Activated CD8-positive, alpha-beta memory T cell treated with anti-CD3 and anti-CD28 coated beads, Interleukin-2, amount 50 U/mL, for 24 hours (primary cell): Measurements from ENCODE around the gene DENND1A.

Experiments
- DNase-seq: peaks from one replicate; pipeline ENCODE4 v3.0.0-alpha.2; 2020; ENCODE audit errors: extremely low read depth

Gene DENND1A

GRCh38 chr9:123371805-123372590, 557.9 kb downstream of the DENND1A start:
- DNase-seq, result no peak

DNA sequence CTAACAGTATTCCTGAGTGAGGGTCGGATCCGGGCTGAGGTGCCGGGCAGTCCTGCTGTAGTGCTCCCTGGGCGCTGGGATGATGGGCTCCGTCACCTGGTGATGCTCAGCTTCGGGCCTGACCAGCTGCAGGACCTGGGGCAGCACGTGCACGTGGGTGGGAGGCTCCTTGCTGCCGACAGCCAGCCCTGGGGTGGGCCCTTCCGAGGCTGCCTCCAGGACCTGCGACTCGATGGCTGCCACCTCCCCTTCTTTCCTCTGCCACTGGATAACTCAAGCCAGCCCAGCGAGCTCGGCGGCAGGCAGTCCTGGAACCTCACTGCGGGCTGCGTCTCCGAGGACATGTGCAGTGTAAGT, 558.7 kb downstream of the DENND1A start:
- no peak for DNase-seq

DNA sequence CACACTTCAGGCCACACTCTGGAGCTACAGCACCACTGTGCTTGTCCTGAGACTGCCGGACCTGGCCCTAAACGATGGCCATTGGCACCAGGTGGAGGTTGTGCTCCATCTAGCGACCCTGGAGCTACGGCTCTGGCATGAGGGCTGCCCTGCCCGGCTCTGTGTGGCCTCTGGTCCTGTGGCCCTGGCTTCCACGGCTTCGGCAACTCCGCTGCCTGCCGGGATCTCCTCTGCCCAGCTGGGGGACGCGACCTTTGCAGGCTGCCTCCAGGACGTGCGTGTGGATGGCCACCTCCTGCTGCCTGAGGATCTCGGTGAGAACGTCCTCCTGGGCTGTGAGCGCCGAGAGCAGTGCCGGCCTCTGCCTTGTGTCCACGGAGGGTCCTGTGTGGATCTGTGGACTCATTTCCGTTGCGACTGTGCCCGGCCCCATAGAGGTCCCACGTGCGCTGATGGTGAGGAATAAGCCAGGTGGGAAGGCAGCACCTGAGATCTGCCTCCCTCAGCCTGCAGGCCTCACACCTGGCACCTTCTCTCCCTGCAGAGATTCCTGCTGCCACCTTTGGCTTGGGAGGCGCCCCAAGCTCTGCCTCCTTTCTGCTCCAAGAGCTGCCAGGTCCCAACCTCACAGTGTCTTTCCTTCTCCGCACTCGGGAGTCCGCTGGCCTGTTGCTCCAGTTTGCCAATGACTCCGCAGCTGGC, 559.2 kb downstream of the DENND1A start:
- DNase-seq, result no peak

DNA sequence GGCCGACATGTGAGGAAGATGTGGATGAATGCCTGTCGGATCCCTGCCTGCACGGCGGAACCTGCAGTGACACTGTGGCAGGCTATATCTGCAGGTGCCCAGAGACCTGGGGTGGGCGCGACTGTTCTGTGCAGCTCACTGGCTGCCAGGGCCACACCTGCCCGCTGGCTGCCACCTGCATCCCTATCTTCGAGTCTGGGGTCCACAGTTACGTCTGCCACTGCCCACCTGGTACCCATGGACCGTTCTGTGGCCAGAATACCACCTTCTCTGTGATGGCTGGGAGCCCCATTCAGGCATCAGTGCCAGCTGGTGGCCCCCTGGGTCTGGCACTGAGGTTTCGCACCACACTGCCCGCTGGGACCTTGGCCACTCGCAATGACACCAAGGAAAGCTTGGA, 559.8 kb downstream of the DENND1A start:
- DNase-seq, result no peak

DNA sequence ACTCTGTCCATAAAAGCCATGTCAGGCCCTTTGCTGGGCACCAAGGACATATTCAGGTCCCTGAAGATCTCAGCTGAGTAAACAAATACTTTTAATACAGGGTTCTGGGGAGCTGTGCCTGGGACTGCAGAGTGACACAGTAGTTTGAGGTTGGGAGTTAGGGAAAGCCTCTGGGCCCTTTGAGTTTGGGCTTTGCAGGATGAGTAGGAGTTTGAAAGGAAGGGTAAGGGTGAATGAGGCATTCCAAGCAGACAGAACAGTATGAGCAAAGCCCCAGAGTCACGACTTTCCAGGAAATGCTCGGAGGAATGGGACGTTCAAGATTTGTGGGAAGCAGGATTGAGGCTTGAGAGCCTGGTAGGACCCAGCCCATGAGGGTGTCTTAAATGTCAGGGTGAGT, 560.6 kb downstream of the DENND1A start:
- DNase-seq, result no peak

DNA sequence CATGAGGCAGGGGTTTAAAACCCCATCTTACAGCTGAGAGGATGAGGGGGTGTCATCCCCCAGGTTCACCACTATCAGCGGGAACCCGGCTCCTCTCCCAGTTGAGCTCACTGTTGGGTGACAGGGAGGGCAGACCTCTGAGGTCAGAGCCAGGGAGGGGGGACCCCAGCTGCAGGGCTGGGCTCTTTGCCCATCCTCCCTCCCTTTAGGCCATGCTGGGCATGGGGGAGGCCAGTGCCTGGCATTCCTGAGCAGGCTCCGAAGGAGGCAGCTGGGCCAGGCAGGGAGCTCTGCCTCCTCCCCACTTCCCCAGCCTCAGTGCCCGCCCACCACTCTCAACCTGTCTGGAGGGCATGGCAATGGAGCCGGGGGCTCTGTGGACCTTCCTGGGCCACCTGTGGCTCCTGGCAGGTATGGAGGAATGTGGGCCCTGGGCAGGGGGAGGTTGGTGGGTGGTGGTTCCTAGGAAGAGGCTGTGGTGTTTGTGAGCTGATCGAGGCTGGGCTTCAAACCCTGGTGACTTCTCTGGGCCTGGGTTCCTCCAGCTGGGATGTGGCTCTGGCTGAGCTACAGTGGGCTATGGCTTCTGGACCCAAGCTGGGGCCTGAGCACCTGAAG, 561.3 kb downstream of the DENND1A start:
- DNase-seq, result no peak

DNA sequence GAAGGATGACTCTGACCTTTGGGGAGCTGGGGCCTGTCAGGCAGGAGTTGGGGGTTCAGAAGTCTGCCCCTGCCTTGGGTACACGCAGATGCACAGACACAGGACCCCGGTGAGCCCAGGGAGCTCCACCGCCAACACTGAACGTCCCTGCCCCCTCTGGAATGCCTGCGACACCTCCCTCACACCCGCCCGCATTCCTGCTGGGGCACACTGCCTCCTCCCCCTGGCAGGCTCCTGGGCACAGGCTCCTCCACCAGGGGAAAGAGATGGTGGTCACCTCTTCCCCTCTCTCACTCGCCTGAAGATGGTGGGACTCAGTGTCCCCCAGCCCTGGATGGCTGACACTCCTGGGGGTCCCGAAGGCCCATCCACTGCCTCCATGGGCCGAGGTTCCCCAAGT, 561.9 kb downstream of the DENND1A start:
- DNase-seq, result no peak

DNA sequence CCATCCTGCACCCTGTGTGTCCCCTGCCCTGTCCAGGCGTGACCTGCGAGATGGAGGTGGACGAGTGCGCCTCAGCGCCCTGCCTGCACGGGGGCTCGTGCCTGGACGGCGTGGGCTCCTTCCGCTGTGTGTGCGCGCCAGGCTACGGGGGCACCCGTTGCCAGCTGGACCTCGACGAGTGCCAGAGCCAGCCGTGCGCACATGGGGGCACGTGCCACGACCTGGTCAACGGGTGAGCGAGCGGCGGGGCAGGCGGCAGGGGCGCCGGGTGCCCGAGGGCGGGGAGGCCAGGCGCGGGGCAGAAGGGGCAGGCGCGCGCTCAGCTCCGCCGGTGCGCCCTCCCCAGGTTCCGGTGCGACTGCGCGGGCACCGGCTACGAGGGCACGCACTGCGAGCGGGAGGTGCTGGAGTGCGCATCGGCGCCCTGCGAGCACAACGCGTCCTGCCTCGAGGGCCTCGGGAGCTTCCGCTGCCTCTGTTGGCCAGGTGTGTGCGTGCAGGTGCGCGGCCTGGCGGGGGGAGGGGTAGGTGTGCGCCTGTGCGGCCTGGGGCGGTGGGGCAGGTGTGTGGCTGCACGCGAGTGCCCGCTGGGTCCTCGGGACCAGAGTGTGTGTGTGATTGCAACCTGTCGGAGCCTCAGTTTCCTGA, 563.9 kb downstream of the DENND1A start:
- no peak for DNase-seq

DNA sequence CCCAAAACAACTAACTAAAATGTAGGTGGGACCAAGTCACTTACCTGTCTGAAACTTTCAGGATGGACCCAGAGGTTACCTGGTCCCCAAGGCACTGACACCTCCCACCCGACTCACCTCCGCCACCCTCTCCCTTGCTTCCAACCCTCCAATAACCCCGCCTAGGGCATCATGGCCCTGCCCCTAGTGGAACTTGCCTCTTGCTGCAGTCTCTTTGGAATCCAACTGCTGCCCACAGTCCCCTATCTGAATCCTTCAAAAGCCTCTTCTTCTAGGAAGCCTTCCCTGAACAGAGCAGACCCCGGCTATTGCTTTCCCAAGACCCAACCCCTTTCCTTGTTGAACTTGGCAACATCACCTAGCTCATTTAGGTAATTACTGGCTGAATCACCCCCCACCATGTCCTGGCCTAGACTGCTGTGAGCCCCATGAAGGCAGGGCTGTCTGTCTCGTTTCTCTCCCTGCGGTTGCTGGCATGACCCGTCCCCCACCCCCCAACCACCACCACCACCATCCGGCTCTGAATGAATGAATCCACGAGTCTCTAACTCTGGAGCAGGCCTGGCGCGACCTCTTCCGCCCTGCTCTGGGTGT, 564.5 kb downstream of the DENND1A start:
- no peak for DNase-seq

DNA sequence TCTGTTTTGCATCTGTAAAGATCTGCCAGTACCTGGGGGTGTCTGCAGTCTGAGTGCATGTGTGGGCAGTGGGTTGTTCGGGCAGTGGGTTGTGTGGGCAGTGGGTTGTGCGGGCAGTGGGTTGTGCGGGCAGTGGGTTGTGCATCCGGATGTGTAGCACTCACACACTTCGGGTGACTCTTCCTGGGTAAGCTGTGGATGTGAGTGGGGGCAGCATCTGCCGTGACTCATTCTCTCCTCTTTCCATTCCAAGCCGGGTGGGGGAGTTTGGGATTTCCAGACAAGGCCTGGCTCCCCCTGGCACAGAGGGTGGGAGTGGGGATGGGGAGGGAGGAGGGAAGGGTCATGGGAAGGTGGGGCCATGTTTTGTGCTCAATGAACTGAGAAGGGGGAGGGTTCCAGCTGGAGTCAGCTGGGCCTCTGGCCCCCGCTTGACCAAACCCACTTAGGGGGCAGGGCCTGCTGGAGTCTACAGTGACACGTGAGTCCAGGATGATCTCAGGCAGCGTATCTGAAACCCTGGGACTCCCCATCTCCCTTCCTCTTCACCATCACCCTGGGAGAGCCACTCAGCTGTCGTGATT, 565.6 kb downstream of the DENND1A start:
- no peak for DNase-seq

DNA sequence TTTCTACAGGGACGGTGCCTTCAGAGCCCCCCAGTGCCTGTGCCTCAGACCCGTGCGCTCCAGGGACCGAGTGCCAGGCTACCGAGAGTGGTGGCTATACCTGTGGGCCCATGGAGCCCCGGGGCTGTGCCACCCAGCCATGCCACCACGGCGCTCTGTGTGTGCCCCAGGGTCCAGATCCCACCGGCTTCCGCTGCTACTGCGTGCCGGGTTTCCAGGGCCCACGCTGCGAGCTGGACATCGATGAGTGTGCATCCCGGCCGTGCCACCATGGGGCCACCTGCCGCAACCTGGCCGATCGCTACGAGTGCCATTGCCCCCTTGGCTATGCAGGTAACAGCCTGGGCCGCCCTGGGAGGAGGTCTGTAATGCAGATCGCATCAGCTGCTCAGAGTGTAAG, 567.1 kb downstream of the DENND1A start:
- DNase-seq, result no peak

DNA sequence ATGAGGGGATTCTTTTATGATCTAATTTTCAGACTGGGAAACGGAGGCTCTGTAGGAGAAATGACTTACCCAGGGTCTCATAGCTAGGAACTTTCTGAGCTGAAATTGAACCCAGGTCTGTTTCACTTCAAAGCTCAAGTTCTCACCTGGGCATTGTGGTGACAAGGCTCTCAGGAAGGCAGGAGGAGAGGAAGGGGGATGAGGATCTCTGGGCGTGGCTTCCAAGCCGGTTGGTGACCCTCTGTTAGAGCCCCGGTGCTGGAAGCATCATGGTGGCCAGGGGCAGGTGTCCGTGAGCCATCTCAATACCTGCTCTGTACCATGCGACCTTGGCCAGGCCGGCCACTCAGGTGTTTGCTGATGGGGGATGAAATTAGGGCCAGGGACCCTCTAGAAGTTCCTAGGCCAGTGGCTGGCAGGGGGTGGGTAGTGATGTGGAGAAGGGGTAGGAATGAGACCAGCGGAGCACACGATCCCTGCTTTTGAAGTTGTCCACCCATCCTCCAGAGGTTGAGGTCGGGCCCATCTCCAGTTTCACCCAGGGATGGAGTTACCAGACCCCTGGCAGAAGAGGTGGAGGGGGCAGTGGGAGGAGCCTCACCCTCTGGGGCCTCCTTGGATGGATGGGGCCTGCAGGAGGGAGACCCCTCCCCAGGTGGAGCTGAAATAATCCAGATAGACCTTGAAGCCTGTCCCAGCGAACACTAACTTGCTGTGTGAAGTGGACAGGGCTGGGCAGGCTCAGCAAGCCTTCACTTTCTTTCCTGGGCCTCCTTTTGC, 568.0 kb downstream of the DENND1A start:
- no peak for DNase-seq

- no peak for DNase-seq
Observed at GRCh38 chr9:123361086-123361730, 568.7 kb downstream of the DENND1A start.

DNA sequence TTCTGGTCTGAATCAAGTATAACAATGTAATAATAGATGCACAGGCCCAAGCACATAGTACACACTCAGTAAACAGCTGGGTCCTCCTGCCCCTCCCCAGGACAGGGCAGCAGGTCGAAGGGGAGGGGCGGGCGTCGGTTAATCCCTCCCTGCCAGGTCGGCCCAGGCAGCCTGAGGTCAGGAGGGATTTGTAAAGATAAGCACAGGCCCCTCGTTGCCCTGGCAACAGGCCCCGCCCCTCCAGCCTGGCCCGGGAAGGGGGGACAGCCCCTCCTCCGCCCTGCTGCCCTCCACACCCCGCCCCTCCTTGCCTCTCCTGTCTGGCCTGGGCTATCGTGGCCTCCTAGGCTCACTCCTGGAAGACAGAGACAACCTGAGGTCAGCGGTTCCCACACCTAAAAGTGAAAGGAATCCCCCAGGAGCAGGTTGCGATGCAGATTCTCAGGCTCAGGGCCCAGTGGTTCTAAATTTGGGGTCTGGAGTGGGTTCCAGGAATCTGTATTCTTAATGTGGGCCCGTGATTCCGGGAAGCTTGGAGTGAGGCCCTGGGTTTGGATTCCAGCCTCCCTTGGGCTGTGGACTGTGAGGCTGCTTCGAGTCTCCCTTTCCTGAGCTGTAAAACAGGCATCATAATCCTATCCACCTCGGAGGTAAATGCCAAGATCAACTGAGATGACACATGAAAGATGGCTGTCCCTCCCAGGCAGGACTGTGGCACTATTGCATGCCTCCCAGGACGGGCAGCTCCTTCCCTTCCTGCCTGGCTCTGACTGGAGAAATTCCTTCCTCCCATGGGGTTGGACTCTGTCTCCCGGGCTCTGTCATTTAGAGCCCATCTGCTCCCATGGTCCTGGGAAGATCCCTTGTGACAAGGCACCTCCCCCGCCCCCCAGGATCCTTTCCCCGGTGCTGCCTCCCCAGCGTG, 569.5 kb downstream of the DENND1A start:
- DNase-seq, result no peak

DNA sequence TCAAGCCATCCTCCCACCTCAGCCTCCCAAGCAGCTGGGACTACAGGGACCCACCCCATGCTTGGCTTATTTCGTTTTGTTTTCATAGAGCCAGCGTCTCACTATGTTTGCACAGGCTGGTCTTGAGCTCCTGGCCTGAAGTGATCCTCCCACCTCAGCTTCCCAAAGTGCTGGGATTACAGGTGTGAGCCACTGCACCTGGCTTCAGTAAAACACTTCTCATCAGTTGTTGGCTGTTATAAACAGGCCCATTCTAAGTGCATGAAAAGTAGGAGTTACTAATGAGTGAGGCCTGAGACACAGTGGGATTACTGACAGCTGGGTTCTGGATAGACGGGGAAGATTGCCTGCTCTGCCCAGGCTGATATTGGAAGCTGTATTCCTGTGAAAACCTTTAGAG, 570.4 kb downstream of the DENND1A start:
- DNase-seq, result no peak

- DNase-seq, result no peak
Observed at GRCh38 chr9:123359106-123359505, 570.8 kb downstream of the DENND1A start.

GRCh38 chr9:123358181-123358905, 571.6 kb downstream of the DENND1A start:
- DNase-seq, result no peak

- no peak for DNase-seq
Observed at GRCh38 chr9:123357743-123358059, 572.2 kb downstream of the DENND1A start.
